HG03175 (cell line): ENCODE results near the gene LHFPL2.
"Not testable (repeated sequence)": the region's sequence is repeated elsewhere in the genome, so short reads cannot be mapped to it uniquely, and the experiment has no call there.

ENCODE experiments used
- ATAC-seq: cut with Tn5 transposase; IDR thresholded peaks from one replicate; pipeline ENCODE4 v1.9.1; 2021; ENCODE audit warnings: mild to moderate bottlenecking, moderate library complexity; ENCODE audit not compliant: unreplicated experiment

The LHFPL2 gene

DNA sequence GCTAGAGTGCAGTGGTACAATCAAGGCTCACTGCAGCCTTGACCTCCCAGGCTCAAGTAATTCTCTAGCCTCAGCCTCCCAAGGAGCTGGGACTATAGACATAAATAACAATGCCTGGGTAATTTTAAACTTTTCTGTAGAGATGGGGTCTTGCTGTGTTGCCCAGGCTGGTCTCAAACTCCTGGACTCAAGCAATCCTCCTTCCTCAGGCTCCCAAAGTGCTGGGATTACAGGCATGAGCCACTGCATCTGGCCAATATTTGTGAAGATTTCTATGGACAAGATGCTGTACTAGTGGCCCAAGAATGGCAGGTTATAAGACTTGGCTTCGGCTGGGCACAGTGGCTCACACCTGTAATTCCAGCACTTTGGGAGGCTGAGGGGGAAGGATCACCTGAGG, 18.4 kb upstream of the LHFPL2 start:
- not testable (repeated sequence) for ATAC-seq

GRCh38 chr5:78666041-78666444, 17.5 kb upstream of the LHFPL2 start:
- ATAC-seq: no peak

- ATAC-seq: no peak
These were observed 17.0 kb upstream of the LHFPL2 start for GRCh38 chr5:78665534-78665933.

DNA sequence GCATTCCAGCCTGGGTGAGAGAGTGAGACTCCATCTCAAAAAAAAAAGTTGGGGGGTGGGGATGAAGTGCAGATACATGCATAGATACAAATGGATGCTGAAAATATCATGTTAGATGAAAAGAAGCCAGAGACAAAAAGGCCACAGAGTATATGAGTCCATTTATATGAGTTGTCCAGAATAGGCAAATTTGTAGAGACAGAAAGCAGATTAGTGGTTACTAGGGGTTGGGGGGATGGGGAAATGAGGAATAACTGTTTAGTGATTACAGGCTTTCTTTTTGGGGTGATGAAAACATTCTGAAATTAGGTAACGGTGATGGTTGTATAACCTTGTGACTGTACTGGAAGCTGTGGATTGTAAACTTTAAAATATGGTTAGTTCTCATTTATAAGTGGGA, 13.8 kb upstream of the LHFPL2 start:
- ATAC-seq: no peak

DNA sequence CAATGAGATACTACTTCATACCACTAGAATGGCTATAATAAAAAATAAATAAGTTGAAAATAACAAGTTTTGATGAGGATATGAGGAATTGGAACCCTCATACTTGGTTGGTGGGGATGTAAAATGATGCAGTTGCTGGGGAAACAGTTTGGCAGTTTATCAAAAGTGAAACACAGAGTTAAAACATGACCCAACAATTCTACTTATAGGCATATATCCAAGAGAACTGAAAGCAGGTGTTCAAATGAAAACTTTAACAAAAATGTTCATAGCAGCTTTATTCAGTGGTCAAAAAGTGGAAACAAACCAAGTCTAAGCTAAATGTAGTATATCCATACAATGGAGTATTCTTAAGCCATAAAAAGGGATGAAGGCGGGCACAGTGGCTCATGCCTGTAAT, 13.1 kb upstream of the LHFPL2 start:
- peak; percentile 86 for ATAC-seq

DNA sequence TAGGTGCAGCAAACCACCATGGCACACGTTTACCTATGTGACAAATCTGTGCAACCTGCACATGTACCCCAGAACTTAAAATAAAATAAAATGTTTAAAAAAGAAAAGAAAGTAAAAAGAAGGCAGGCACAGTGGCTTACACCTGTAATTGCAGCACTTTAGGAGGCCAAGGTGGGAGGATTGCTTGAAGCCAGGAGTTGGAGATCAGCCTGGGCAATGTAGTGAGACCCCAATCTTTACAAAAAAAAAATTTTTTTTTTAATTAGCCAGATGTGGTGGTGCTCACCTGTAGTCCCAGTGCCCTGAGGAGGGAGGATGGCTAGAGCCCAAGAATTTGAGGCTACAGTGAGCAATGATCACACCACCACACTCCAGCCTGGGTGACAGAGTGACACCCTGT, 12.5 kb upstream of the LHFPL2 start:
- no peak for ATAC-seq

DNA sequence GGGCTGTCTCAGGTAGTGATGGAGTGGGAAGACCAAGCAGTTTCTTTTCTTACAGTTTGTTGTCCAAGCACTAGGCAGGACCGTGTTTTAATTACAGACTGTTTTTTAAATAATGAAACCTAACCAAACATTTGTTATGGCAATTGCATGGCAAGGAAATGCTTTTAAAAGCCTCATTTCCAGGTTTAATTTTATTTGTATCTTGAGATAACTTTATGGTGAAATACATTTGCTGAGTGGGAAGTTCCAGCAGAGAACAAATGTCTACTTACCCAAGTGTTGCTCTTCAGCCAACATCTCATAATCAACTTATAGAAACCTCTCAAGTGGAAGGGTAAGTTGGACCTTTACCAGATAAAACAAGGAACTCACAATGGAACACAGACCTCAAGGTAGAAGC, 11.8 kb upstream of the LHFPL2 start:
- ATAC-seq: no peak

DNA sequence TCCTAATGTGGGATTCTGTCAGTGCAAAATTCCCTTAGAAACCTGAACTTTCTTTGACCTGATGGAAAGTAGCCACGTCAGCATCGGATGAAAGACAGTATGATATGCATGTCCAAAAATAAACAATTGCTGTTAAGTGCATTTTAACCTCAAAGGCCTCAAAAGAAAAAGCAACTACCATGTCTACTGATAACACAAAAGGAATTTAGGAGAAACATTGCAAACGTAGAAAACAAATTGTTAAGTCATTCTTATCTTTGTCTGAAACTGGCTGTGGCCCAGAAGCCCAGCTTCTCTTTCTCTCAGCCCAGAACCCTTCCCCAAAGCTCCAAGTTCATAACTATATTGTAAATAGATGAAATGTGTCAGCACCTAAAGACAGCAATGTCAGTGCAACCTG, 11.1 kb upstream of the LHFPL2 start:
- no peak for ATAC-seq

GRCh38 chr5:78659114-78659513, 10.5 kb upstream of the LHFPL2 start:
- ATAC-seq: no peak

DNA sequence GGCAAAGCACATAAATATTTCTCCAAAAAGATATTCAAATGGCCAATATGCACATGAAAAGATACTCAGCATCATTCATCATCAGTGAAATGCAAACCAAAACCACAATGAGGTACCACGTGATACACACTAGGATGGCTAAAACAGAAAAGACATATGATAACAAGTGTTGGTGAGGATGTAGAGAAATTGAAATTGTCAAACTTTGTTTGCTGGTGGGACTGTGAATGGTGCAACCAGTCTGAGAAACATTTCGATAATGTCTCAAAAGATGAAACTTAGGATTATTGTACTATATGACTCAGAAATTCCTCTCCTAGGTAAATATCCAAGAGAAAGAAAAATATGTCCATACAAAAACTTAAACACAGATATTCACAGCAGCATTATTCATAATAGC, 8.6 kb upstream of the LHFPL2 start:
- no peak for ATAC-seq

GRCh38 chr5:78655746-78656290, 7.2 kb upstream of the LHFPL2 start:
- no peak for ATAC-seq

DNA sequence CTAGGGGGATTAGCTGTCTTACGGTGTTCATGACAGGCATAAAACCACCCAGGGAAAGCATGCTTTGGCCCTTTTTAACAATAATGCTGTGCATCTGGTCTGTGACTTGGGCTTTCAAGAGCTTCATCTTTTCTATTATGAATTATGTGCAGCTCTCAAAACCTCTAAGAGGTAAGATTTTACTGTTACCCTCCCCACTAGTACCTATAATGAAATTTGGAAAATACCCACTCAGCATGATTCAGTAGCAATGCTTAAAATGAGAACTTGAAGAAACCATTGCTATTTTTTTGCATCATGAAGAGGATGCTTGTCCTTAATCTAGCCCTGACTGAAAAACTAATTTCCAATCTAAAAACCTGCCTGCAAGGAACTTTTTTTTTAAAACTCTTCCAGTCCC, 5.8 kb upstream of the LHFPL2 start:
- ATAC-seq: no peak

GRCh38 chr5:78653681-78654366, 5.3 kb upstream of the LHFPL2 start:
- no peak for ATAC-seq

GRCh38 chr5:78653031-78653430, 4.5 kb upstream of the LHFPL2 start:
- ATAC-seq: no peak

DNA sequence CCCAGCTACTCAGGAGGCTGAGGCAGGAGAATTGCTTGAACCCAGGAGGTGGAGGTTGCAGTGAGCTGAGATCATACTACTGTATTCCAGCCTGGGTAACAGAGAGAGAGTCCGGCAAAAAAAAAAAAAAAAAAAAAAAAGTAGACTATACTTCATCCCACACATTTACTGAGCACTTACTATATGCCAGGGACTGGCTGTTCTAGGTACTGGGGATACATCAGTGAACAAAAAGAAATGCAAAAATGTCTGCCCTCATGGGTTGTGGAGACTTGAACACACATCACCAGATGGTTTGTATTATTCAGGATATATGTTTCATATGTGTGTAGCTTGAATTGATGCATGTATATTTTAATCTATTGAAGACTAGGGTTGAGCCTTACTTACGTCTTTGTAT, 2.9 kb upstream of the LHFPL2 start:
- ATAC-seq: no peak

DNA sequence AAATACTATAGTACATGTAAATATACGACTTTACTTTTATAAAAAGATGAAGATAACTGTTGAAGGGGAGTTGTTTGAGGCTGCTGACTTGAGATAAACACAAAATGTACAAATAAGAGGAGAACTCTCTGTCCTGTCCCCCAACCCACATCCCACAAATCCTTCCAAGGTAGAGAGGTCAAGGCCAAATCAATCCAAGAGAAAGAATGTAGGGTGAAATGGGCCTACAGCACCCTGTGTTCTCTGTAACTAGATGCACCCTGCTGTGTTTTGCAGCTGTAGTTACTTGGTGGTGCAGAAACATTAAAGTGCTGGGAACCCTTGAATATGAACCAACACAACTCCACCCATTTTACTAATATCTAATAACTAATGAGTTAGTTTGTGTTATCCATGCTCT, 2.0 kb upstream of the LHFPL2 start:
- ATAC-seq: no peak

DNA sequence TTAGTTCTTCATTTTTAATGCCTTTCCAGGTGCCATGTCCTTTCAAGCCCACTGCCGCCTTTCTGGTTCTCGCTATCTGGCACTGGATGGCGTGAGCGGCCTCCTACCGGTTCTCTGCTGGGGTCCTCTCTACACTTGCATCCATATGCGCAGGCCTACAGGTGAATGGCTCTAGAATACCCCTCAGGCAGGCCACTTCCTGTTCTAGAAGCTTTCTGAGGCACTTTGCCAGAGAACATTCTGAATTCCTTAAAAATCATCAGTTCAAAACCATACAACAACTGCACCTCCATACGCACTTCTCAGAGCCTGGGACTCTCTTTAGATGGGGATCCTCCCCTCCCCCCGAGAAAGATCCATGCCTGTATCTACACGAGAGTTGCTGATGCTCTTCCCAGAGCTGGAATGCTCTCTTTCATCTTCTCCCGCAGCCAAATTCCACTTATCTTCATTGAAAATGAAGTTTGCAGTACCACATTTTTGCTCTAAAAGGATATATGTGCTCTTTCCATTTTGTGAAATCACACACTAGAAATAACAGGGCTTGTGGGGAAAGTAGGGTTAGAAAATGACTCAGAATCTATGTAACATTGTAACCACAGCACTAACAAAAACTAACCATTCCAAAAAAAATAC, 1.4 kb upstream of the LHFPL2 start:
- no peak for ATAC-seq

DNA sequence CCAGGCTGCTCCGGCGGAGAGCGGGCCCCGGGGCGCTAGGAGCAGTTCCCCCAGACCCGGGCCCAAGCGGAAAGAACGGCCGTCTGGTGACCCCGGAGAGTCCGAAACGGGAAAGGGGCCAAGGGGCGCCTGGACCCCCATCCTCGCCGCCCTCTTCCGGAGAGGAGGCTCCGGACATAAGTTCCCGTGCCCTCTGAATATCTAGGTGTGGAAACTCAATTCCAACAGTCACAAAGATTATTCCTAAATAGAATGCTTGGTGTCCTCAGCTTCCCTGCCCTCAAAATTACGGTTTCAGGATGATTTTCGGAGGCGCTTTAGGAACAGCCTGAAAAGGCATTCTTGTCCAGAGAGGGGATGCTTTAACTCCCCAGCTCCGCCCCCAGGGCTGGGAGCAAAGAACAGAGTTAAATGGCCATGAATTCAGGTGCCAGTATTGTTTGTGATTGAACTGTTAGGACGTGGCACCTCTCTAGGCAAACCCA, 681 bp upstream of the LHFPL2 start:
- ATAC-seq: no peak

DNA sequence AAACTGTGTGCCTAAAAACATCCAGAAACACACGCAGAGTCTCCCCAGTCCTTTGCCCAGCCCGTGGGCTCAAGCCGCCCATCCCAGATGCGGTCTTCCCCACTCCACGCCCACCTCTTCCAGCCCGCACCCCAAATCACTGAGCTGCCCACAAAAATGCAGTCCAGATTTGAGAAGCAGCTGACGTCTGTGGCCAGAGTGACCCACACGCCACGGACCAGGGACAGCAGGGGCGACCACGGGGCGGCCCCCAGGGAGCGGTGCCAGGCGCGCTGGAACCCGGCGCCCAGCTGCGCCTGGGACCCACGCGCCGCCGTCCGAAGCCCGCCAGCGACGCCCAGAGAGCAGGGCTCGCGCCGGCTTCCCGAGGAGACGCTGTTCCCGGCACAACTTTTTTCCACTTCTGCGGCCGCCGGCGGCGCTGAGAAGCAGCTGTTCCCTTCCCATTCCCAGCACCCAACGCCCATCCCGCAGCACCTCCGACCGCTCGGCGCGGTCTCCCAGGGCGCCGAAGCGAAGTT, 674 bp downstream of the LHFPL2 start:
- ATAC-seq: peak; percentile 32

GRCh38 chr5:78647351-78647818, 1.2 kb downstream of the LHFPL2 start:
- ATAC-seq: no peak

GRCh38 chr5:78644741-78645300, 3.8 kb downstream of the LHFPL2 start:
- no peak for ATAC-seq

DNA sequence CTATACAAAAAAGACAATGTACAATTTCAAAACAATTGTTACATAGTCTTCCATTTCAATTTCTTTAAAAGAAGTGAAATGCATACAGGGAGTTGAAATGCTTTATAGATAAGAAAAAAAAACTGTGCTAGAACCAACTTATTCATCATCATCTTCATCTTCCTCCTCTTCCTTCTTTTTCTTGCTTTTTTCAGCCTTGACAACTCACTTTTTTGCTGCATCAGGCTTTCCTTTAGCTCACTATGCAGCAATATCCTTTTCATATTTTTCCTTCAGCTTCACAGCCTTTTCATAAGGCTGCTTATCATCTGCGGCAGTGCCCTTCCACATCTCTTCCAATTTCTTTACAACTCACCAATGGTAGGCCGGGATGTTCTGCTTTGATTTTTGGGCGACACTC, 4.4 kb downstream of the LHFPL2 start:
- no peak for ATAC-seq
